H9 (cell line): ENCODE results near the gene TM9SF4. TPM values are rescaled to one million over a fixed set of nuclear protein-coding genes. Genes with fewer than 3 reads are reported as not detected.

Experiments
- DNase-seq: peaks from one replicate; pipeline ENCODE4 v3.0.0-alpha.2; 2017
- H2AFZ ChIP-seq: one replicate; pipeline ENCODE4 v1.6.1; 2013; ENCODE audit warnings: mild to moderate bottlenecking, low read length, control low read depth, moderate library complexity
- H2AK5ac ChIP-seq: 2 replicates; pipeline ENCODE4 v1.6.1; 2013; ENCODE audit warnings: low read length, control low read depth, mixed read lengths; ENCODE audit not compliant: insufficient read length
- H2BK120ac ChIP-seq: one replicate; pipeline ENCODE4 v1.6.1; 2013; ENCODE audit warnings: low read depth, mild to moderate bottlenecking, low read length, control low read depth, inconsistent platforms; ENCODE audit not compliant: poor library complexity, severe bottlenecking
- H2BK12ac ChIP-seq: 2 replicates; pipeline ENCODE4 v1.6.1; 2013; ENCODE audit warnings: low read length, control low read depth, mixed read lengths, low read depth; ENCODE audit not compliant: insufficient read length
- H2BK15ac ChIP-seq: 2 replicates; pipeline ENCODE4 v1.6.1; 2013; ENCODE audit warnings: low read depth, low read length, control low read depth
- H2BK20ac ChIP-seq: one replicate; pipeline ENCODE4 v1.6.1; 2013; ENCODE audit warnings: low read depth, mild to moderate bottlenecking, low read length, control low read depth, inconsistent platforms; ENCODE audit not compliant: poor library complexity, severe bottlenecking
- H2BK5ac ChIP-seq: 2 replicates; pipeline ENCODE4 v1.6.1; 2013; ENCODE audit warnings: low read length, control low read depth, mixed read lengths; ENCODE audit not compliant: insufficient read length
- H3K14ac ChIP-seq: 2 replicates; pipeline ENCODE4 v1.6.1; 2013; ENCODE audit warnings: low read length, control low read depth; ENCODE audit not compliant: insufficient read depth
- H3K18ac ChIP-seq: 2 replicates; pipeline ENCODE4 v1.6.1; 2013; ENCODE audit warnings: low read depth, mild to moderate bottlenecking, mixed read lengths, low read length, control low read depth; ENCODE audit not compliant: insufficient read length
- H3K23ac ChIP-seq: 2 replicates; pipeline ENCODE4 v1.6.1; 2013; ENCODE audit warnings: low read length, control low read depth, mixed read lengths, low read depth; ENCODE audit not compliant: insufficient read length
- H3K23me2 ChIP-seq: 2 replicates; pipeline ENCODE4 v1.6.1; 2013; ENCODE audit warnings: low read depth, mild to moderate bottlenecking, mixed read lengths, low read length, control low read depth; ENCODE audit not compliant: insufficient read length, poor library complexity, severe bottlenecking
- H3K27ac ChIP-seq: 2 replicates; pipeline ENCODE4 v1.5.1; 2013; ENCODE audit warnings: low read length, control low read depth, mixed read lengths, low read depth; ENCODE audit not compliant: insufficient read length
- H3K27me3 ChIP-seq: 2 replicates; pipeline ENCODE4 v1.6.1; 2013; ENCODE audit warnings: low read length, control low read depth, inconsistent platforms; ENCODE audit not compliant: insufficient read depth
- H3K4ac ChIP-seq: 2 replicates; pipeline ENCODE4 v1.6.1; 2013; ENCODE audit warnings: low read depth, mild to moderate bottlenecking, control low read depth, inconsistent platforms, low read length, moderate library complexity
- H3K4me1 ChIP-seq: 2 replicates; pipeline ENCODE4 v1.6.1; 2013; ENCODE audit warnings: low read length, control low read depth, inconsistent platforms; ENCODE audit not compliant: insufficient read depth
- H3K4me2 ChIP-seq: 2 replicates; pipeline ENCODE4 v1.6.1; 2013; ENCODE audit warnings: low read length, control low read depth, mixed read lengths; ENCODE audit not compliant: insufficient read length, insufficient read depth
- H3K56ac ChIP-seq: 2 replicates; pipeline ENCODE4 v1.6.1; 2013; ENCODE audit warnings: low read depth, mild to moderate bottlenecking, mixed read lengths, low read length, control low read depth; ENCODE audit not compliant: insufficient read length
- H3K79me1 ChIP-seq: 2 replicates; pipeline ENCODE4 v1.6.1; 2013; ENCODE audit warnings: low read depth, mild to moderate bottlenecking, moderate library complexity, low read length, control low read depth, inconsistent platforms; ENCODE audit not compliant: insufficient read depth, poor library complexity, severe bottlenecking
- H3K79me2 ChIP-seq: 2 replicates; pipeline ENCODE4 v1.6.1; 2013; ENCODE audit warnings: low read length, control low read depth, inconsistent platforms; ENCODE audit not compliant: insufficient read depth
- H3K9ac ChIP-seq: 2 replicates; pipeline ENCODE4 v1.6.1; 2013; ENCODE audit warnings: low read length, control low read depth, mixed read lengths; ENCODE audit not compliant: insufficient read length; ENCODE audit errors: extremely low read depth
- H3K9me3 ChIP-seq: one replicate; pipeline ENCODE4 v1.6.1; 2013; ENCODE audit warnings: low read depth, low read length, inconsistent platforms; ENCODE audit not compliant: control insufficient read depth
- H3T11ph ChIP-seq: one replicate; pipeline ENCODE4 v1.6.1; 2013; ENCODE audit warnings: mild to moderate bottlenecking, low read length, control low read depth, inconsistent platforms
- H4K20me1 ChIP-seq: one replicate; pipeline ENCODE4 v1.6.1; 2013; ENCODE audit not compliant: control insufficient read depth, insufficient read length, insufficient read depth
- H4K5ac ChIP-seq: 2 replicates; pipeline ENCODE4 v1.6.1; 2013; ENCODE audit warnings: low read depth, mild to moderate bottlenecking, mixed read lengths, low read length, control low read depth; ENCODE audit not compliant: insufficient read length
- H4K8ac ChIP-seq: replicated peaks from 2 replicates; pipeline ENCODE4 v1.6.1; 2013; ENCODE audit warnings: low read length, control low read depth, mixed read lengths, low read depth; ENCODE audit not compliant: insufficient read length
- H4K91ac ChIP-seq: 2 replicates; pipeline ENCODE4 v1.6.1; 2013; ENCODE audit warnings: low read depth, mild to moderate bottlenecking, moderate library complexity, mixed read lengths, low read length, control low read depth; ENCODE audit not compliant: insufficient read length
- H3K27ac Mint-ChIP-seq, 3 experiments: 2 replicates in 2 of 3; 3 replicates in 1 of 3; pipeline ENCODE4 v1.8.0; 2020 to 2021; ENCODE audit warnings: mixed read lengths in 3 of 3, mild to moderate bottlenecking in 1 of 3, moderate library complexity in 1 of 3
- H3K27me3 Mint-ChIP-seq: 2 replicates; pipeline ENCODE4 v1.8.0; 2021; ENCODE audit warnings: low read depth, mild to moderate bottlenecking, moderate library complexity, mixed read lengths
- H3K36me3 Mint-ChIP-seq, 3 experiments: 2 replicates in 2 of 3; 3 replicates in 1 of 3; pipeline ENCODE4 v1.8.0; 2020 to 2021; ENCODE audit warnings: low read depth in 3 of 3, mixed read lengths in 3 of 3; ENCODE audit not compliant: insufficient read depth in 1 of 3
- H3K4me1 Mint-ChIP-seq, 2 experiments: 2 replicates each; pipeline ENCODE4 v1.8.0; 2020; ENCODE audit warnings: mixed read lengths in 2 of 2
- H3K4me3 Mint-ChIP-seq, 2 experiments: 2 replicates in 1 of 2; 3 replicates in 1 of 2; pipeline ENCODE4 v1.8.0; 2020 to 2021; ENCODE audit warnings: mild to moderate bottlenecking in 2 of 2, mixed read lengths in 2 of 2, moderate library complexity in 1 of 2
- H3K9me3 Mint-ChIP-seq, 2 experiments: 2 replicates in 1 of 2; 3 replicates in 1 of 2; pipeline ENCODE4 v1.8.0; 2020; ENCODE audit warnings: mild to moderate bottlenecking in 2 of 2, mixed read lengths in 2 of 2, moderate library complexity in 1 of 2
- WGBS: extraction: QIAGEN DNeasy Blood & Tissue Kit; methylation state at CpG from one replicate; pipeline ENCODE4 v1.1.7; 2013; ENCODE audit warnings: missing lambda C conversion rate, low lambda C conversion rate, mixed read lengths; ENCODE audit not compliant: insufficient read length; ENCODE audit errors: extremely low coverage; 5-methylcytosine and 5-hydroxymethylcytosine counted together
- total RNA-seq: library from RNA; stranded (reverse); gene quantifications from 2 replicates; pipeline ENCODE4 v1.2.1, GENCODE V29; 2021
- TF ChIP-seq, protein P1 (sequence below): fragments of 200-600 bp; sonication (generic); conservative IDR thresholded peaks from 3 replicates; pipeline ENCODE4 v1.8.0; 2021; ENCODE audit warnings: antibody characterized with exemption, mild to moderate bottlenecking

Gene TM9SF4
- total RNA-seq, 1 experiment from 2014 or later, result 62.3 TPM

DNA sequence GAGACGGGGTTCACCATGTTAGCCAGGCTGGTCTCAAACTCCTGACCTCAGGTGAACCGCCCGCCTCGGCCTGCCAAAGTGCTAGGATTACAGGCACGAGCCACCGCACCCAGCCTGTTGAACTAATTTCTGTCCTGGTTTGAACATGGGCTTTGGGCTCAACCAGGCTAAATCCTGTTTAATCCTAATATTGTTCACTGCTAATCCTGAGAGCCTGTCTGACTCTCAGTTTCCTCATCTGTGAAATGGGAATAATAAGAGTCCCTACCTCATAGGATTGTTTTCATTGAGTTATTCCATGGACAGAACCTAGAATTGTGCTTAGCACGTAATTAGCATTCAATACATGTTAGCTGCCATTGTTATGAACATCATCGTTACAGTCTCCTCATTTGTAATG lies 17.4 kb downstream of the TM9SF4 start:
- Histone ChIP-seq H3K79me2 (no peaks in the 10 kb centered on the region; the same call in 1 of the 2 replicates), H3K4me1 (no peaks in the 10 kb centered on the region; the same call in 1 of the 2 replicates), H3K9ac (no peak overlapping the region), H3K27me3 (no peaks in the 10 kb centered on the region), H3K27ac (no peak overlapping the region), H4K8ac (no peak overlapping the region), H2BK120ac (no peak overlapping the region), H2AFZ (no peak overlapping the region), H4K91ac (no peak overlapping the region), H3K23ac (no peak overlapping the region), H2BK20ac (no peak overlapping the region), H2BK5ac (no peak overlapping the region), H3T11ph (no peak overlapping the region), H3K14ac (no peak overlapping the region), H3K79me1 (peaks cover 5% of the 10 kb centered on the region), H3K4me2 (no peak overlapping the region), H3K9me3 (no peaks in the 10 kb centered on the region), H3K56ac (no peak overlapping the region), H3K23me2 (no peaks in the 10 kb centered on the region), H4K5ac (no peak overlapping the region), H2AK5ac (no peak overlapping the region), H2BK15ac (no peak overlapping the region), H3K4ac (no peak overlapping the region), H3K18ac (no peak overlapping the region), H4K20me1 (no peaks in the 10 kb centered on the region), H2BK12ac (no peak overlapping the region)
- no CpG with 5 or more reads among the region's 8 CpGs for WGBS
- DNase-seq, result no peak
- no peak overlapping the region for H3K4me3 Mint-ChIP-seq
- H3K4me1 Mint-ChIP-seq, result peaks cover 12 to 17% of the 10 kb centered on the region in 2 experiments
- H3K27me3 Mint-ChIP-seq, result no peaks in the 10 kb centered on the region; the same call in 1 of the 2 replicates
- no peak overlapping the region; a peak in 1 of 7 replicates for H3K27ac Mint-ChIP-seq
- peaks cover 16 to 22% (median 17%) of the 10 kb centered on the region in 3 experiments for H3K36me3 Mint-ChIP-seq
- TF ChIP-seq, protein P1, sequence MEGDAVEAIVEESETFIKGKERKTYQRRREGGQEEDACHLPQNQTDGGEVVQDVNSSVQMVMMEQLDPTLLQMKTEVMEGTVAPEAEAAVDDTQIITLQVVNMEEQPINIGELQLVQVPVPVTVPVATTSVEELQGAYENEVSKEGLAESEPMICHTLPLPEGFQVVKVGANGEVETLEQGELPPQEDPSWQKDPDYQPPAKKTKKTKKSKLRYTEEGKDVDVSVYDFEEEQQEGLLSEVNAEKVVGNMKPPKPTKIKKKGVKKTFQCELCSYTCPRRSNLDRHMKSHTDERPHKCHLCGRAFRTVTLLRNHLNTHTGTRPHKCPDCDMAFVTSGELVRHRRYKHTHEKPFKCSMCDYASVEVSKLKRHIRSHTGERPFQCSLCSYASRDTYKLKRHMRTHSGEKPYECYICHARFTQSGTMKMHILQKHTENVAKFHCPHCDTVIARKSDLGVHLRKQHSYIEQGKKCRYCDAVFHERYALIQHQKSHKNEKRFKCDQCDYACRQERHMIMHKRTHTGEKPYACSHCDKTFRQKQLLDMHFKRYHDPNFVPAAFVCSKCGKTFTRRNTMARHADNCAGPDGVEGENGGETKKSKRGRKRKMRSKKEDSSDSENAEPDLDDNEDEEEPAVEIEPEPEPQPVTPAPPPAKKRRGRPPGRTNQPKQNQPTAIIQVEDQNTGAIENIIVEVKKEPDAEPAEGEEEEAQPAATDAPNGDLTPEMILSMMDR, result no peak
- peaks cover 9% of the 10 kb centered on the region in 2 experiments for H3K9me3 Mint-ChIP-seq
